Measurements from ENCODE around the gene ENOX2. TPM values are rescaled to one million over a fixed set of nuclear protein-coding genes. Genes with fewer than 3 reads are reported as not detected.
"Not testable (repeated sequence)": the region's sequence is repeated elsewhere in the genome, so short reads cannot be mapped to it uniquely, and the experiment has no call there.

The ENOX2 gene
- total RNA-seq, 4 donors from 2014 or later: 1.5 to 10.4 (median 4.6) TPM

DNA sequence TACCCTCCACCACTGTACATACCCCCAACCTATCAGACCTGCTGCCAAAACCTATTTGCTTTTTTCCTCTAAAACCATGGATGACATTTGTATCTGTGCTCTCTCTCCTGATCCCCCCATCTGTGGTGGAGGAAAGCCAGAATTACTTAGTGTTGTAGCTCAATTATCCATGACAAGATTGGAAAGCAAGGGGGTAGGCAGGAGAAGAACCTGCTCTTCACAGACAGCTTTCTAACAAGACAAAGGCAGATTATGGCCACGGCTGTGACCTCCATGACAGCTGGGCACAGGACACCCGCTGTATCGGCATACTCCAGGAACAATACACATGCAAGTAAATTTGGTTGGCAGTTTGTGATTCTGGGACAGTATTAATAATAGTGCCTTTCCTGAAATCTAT, 186.7 kb downstream of the ENOX2 start:
- Histone ChIP-seq H3K4me1 (peaks cover 0 to 4% (median 2%) of the 10 kb centered on the region in 4 donors), H3K27ac (no peak overlapping the region), H3K27me3 (no peaks in the 10 kb centered on the region), H3K36me3 (no peaks in the 10 kb centered on the region), H3K9me3 (no peaks in the 10 kb centered on the region), H3K4me3 (no peak overlapping the region)
- in situ Hi-C loops (cut with MboI; ENCODE audit: low pct_ligation_motif_present in 1 of 4, low pct_unique_long_range_greater_than_20kb in 1 of 4, low sequenced_read_pairs in 3 of 4): no loop called here
- intact Hi-C loops (cut with DNase I; ENCODE audit: low total_unique reads): no loop called here
- 97% methylated on average over 3 of the region's 3 CpGs; no CpG with 5 or more reads in 1 of the 2 donors for WGBS, 2 donors (ENCODE audit: low coverage in 1 of 2)
- no peak for DNase-seq
- TF ChIP-seq POLR2A (IDR thresholded peaks at IDR 0.05) (no peak), POLR2AphosphoS5 (IDR thresholded peaks at IDR 0.05) (no peak)
- TF ChIP-seq, protein P1, sequence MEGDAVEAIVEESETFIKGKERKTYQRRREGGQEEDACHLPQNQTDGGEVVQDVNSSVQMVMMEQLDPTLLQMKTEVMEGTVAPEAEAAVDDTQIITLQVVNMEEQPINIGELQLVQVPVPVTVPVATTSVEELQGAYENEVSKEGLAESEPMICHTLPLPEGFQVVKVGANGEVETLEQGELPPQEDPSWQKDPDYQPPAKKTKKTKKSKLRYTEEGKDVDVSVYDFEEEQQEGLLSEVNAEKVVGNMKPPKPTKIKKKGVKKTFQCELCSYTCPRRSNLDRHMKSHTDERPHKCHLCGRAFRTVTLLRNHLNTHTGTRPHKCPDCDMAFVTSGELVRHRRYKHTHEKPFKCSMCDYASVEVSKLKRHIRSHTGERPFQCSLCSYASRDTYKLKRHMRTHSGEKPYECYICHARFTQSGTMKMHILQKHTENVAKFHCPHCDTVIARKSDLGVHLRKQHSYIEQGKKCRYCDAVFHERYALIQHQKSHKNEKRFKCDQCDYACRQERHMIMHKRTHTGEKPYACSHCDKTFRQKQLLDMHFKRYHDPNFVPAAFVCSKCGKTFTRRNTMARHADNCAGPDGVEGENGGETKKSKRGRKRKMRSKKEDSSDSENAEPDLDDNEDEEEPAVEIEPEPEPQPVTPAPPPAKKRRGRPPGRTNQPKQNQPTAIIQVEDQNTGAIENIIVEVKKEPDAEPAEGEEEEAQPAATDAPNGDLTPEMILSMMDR (IDR thresholded peaks at IDR 0.05): no peak

DNA sequence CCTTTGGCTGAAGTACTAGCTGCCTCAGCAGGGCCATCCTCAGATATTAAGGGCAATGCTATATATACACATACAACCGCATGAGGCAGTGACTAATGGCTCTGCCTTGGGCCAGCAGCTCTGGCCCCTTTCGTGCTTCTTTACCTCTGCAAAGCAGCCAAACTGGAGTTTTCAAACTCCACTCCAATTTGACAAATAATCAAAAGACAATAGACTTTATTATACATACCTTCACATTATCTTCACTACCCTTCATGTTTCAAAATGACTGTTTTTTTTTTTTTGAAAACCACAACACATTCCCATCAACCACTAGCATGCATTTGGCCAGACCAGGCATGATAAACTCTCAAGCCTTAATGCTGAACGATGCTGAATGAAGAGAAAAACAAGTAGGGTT, 187.7 kb downstream of the ENOX2 start:
- WGBS, 2 donors (ENCODE audit: low coverage in 1 of 2): 66 to 100% methylated on average over 1 to 3 of the region's 3 CpGs
- no peak overlapping the region for H3K27ac ChIP-seq
- no peak for DNase-seq
- H3K36me3 ChIP-seq: no peaks in the 10 kb centered on the region
- H3K4me1 ChIP-seq: peaks cover 0 to 4% (median 2%) of the 10 kb centered on the region in 4 donors
- intact Hi-C loops (cut with DNase I; ENCODE audit: low total_unique reads) (no loop called here), in situ Hi-C loops (cut with MboI; ENCODE audit: low pct_ligation_motif_present in 1 of 4, low pct_unique_long_range_greater_than_20kb in 1 of 4, low sequenced_read_pairs in 3 of 4) (no loop called here)
- no peaks in the 10 kb centered on the region for H3K9me3 ChIP-seq
- H3K27me3 ChIP-seq: no peaks in the 10 kb centered on the region
- H3K4me3 ChIP-seq: no peak overlapping the region
- TF ChIP-seq POLR2AphosphoS5 (IDR thresholded peaks at IDR 0.05): no peak
- TF ChIP-seq, protein P1 (IDR thresholded peaks at IDR 0.05): no peak
- TF ChIP-seq EP300 (IDR thresholded peaks at IDR 0.05; ENCODE audit: low read depth): no peak
- no peak for TF ChIP-seq POLR2A (IDR thresholded peaks at IDR 0.05)

DNA sequence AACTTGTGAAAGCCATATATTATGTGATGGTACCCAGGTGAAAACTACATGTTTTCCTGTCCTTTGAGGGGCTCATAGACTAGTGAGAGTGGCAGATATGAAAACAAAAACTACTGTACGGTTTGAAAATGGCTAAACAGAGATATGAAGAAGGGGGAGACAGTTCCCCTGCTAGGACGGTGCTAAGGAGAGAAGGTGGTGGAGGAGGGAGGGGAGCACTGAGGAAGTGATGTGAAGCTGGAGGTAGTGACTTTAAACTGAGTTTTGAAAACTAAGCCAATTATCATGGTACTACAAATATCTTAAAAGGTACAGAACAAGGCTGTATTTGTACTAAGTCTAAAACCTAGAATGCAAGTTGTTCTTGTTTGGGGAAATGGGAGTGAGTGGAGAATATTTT, 188.3 kb downstream of the ENOX2 start:
- Histone ChIP-seq H3K27me3 (no peaks in the 10 kb centered on the region), H3K4me1 (peaks cover 0 to 4% (median 2%) of the 10 kb centered on the region in 4 donors), H3K9me3 (no peaks in the 10 kb centered on the region), H3K27ac (no peak overlapping the region), H3K36me3 (no peaks in the 10 kb centered on the region), H3K4me3 (no peak overlapping the region)
- WGBS, 2 donors (ENCODE audit: low coverage in 1 of 2): 73 to 94% methylated on average over 2 of the region's 2 CpGs
- intact Hi-C loops (cut with DNase I; ENCODE audit: low total_unique reads): no loop called here
- in situ Hi-C loops (cut with MboI; ENCODE audit: low pct_ligation_motif_present in 1 of 4, low pct_unique_long_range_greater_than_20kb in 1 of 4, low sequenced_read_pairs in 3 of 4): no loop called here
- no peak for DNase-seq
- TF ChIP-seq, protein P1 (IDR thresholded peaks at IDR 0.05): no peak
- no peak for TF ChIP-seq POLR2AphosphoS5 (IDR thresholded peaks at IDR 0.05)
- no peak for TF ChIP-seq POLR2A (IDR thresholded peaks at IDR 0.05)
- TF ChIP-seq EP300 (IDR thresholded peaks at IDR 0.05; ENCODE audit: low read depth): no peak

DNA sequence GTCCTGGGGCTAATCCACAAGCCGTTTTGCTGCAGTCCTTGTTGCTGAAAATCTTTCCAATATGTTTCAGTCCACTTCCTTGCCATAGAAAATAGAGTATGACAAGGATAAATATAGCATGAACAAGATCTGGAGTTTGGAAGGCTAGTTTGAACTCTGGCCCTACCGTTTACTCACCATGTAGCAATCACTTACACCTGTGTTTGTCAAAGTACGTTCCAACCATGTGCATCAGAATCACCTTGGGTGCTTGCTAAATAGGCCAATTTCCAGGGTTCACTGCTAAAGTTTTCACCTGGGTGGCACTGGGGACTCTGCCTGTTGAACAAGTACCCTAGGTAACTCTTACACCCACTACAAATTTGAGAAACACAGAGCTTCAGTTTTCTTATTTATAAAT, 188.9 kb downstream of the ENOX2 start:
- H3K4me1 ChIP-seq: peaks cover 0 to 4% (median 2%) of the 10 kb centered on the region in 4 donors
- in situ Hi-C loops (cut with MboI; ENCODE audit: low pct_ligation_motif_present in 1 of 4, low pct_unique_long_range_greater_than_20kb in 1 of 4, low sequenced_read_pairs in 3 of 4): no loop called here
- 55% methylated on average over 3 of the region's 3 CpGs; no CpG with 5 or more reads in 1 of the 2 donors for WGBS, 2 donors (ENCODE audit: low coverage in 1 of 2)
- H3K27ac ChIP-seq: no peak overlapping the region
- H3K4me3 ChIP-seq: no peak overlapping the region
- intact Hi-C loops (cut with DNase I; ENCODE audit: low total_unique reads): no loop called here
- H3K27me3 ChIP-seq: no peaks in the 10 kb centered on the region
- no peaks in the 10 kb centered on the region for H3K9me3 ChIP-seq
- no peaks in the 10 kb centered on the region for H3K36me3 ChIP-seq
- TF ChIP-seq EP300 (IDR thresholded peaks at IDR 0.05; ENCODE audit: low read depth) (no peak), POLR2AphosphoS5 (IDR thresholded peaks at IDR 0.05) (no peak), POLR2A (IDR thresholded peaks at IDR 0.05) (no peak)
- TF ChIP-seq, protein P1 (IDR thresholded peaks at IDR 0.05): no peak
- no peak for DNase-seq

DNA sequence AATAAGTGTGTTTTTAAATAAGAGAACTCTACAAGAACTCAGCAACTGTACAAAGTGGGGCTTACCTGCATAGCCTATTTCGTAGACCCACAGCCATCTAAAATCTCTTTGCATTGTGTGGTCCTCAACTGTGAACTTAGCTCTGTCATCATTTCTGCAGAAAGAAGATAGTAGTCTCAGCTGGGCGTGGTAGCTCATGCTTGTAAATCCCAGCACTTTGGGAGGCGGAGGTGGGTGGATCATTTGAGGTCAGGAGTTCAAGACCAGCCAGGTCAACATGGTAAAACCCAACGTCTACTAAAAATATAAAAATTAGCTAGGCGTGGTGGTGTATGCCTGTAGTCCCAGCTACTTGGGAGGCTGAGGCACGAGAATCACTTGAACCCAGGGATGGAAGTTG, 193.8 kb downstream of the ENOX2 start:
- H3K9me3 ChIP-seq; intact Hi-C loops (cut with DNase I; ENCODE audit: low total_unique reads); H3K4me3 ChIP-seq; in situ Hi-C loops (cut with MboI; ENCODE audit: low pct_ligation_motif_present in 1 of 4, low pct_unique_long_range_greater_than_20kb in 1 of 4, low sequenced_read_pairs in 3 of 4); H3K27ac ChIP-seq; H3K4me1 ChIP-seq; H3K36me3 ChIP-seq; H3K27me3 ChIP-seq; DNase-seq: not testable (repeated sequence)
- 72% methylated on average over 6 of the region's 6 CpGs; no CpG with 5 or more reads in 1 of the 2 donors for WGBS, 2 donors (ENCODE audit: low coverage in 1 of 2)
